Fibroblast of pulmonary artery (primary cell): ENCODE results near the gene CELSR1.

Source experiments
- DNase-seq: peaks from one replicate; pipeline ENCODE4 v3.0.0-alpha.2; 2010; ENCODE audit warnings: low read depth
- H3K4me3 ChIP-seq: replicated peaks from 2 replicates; pipeline ENCODE4 v1.5.1; 2011; ENCODE audit warnings: low read depth, mild to moderate bottlenecking, control low read depth, low read length, moderate library complexity
- CTCF ChIP-seq: IDR thresholded peaks from 2 replicates; pipeline ENCODE4 v1.5.1; 2011; ENCODE audit warnings: mild to moderate bottlenecking, control low read depth, low read length, inconsistent platforms; ENCODE audit errors: missing control alignments

The CELSR1 gene

GRCh38 chr22:46452195-46453005 lies 85.0 kb downstream of the CELSR1 start:
- no peak for DNase-seq
- H3K4me3 ChIP-seq: no peak overlapping the region
- TF ChIP-seq CTCF: no peak

- DNase-seq: no peak
- no peak overlapping the region for H3K4me3 ChIP-seq
- no peak for TF ChIP-seq CTCF
Measured at GRCh38 chr22:46451741-46452140, 85.7 kb downstream of the CELSR1 start.

- no peak overlapping the region for H3K4me3 ChIP-seq
- no peak for DNase-seq
- TF ChIP-seq CTCF: no peak
Measured at GRCh38 chr22:46450931-46451561, 86.4 kb downstream of the CELSR1 start.

GRCh38 chr22:46449974-46450745 lies 87.3 kb downstream of the CELSR1 start:
- H3K4me3 ChIP-seq: no peak overlapping the region
- no peak for TF ChIP-seq CTCF
- DNase-seq: no peak

GRCh38 chr22:46449116-46449691 lies 88.2 kb downstream of the CELSR1 start:
- no peak overlapping the region for H3K4me3 ChIP-seq
- no peak for TF ChIP-seq CTCF
- no peak for DNase-seq

GRCh38 chr22:46448333-46448732 lies 89.1 kb downstream of the CELSR1 start:
- H3K4me3 ChIP-seq: no peak overlapping the region
- DNase-seq: no peak
- no peak for TF ChIP-seq CTCF
